Ovary (tissue), 9 donors: ENCODE results near the gene ABHD4. TPM values are rescaled to one million over a fixed set of nuclear protein-coding genes. Genes with fewer than 3 reads are reported as not detected.
A peak's percentile ranks its signal among the peaks of the same experiment; 100 is the strongest.
"Not testable (repeated sequence)": the region's sequence is repeated elsewhere in the genome, so short reads cannot be mapped to it uniquely, and the experiment has no call there.

Source experiments
- DNase-seq, 5 donors: peaks; one replicate each; pipeline ENCODE4 v3.0.0-alpha.2; 2019 to 2020
- H3K27ac ChIP-seq, 2 donors: fragments of 200-600 bp; one replicate each; pipeline versions ENCODE4 v1.5.1 to v1.8.0; 2019 to 2022
- H3K27me3 ChIP-seq: fragments of 200-600 bp; one replicate; pipeline ENCODE4 v1.8.0; 2022
- H3K36me3 ChIP-seq: fragments of 200-600 bp; sonication (generic); one replicate; pipeline ENCODE4 v1.5.1; 2019
- H3K4me1 ChIP-seq: one replicate; pipeline ENCODE4 v1.8.1; 2013; ENCODE audit warnings: mild to moderate bottlenecking, moderate library complexity; ENCODE audit not compliant: insufficient read depth
- H3K4me3 ChIP-seq: fragments of 200-600 bp; sonication (generic); one replicate; pipeline ENCODE4 v1.5.1; 2017
- H3K9me3 ChIP-seq, 2 donors: fragments of 200-600 bp in 1 of 2; sonication (generic) in 1 of 2; one replicate each; pipeline versions ENCODE4 v1.5.1 to v1.8.1; 2013 to 2019; ENCODE audit warnings: mild to moderate bottlenecking in 1 of 2, moderate library complexity in 1 of 2
- CTCF ChIP-seq, 3 donors: fragments of 450-650 bp in 2 of 3; fragments of 200-600 bp in 1 of 3; IDR thresholded peaks; one replicate each; pipeline versions ENCODE4 v1.5.1 to v1.8.0; 2016 to 2022; ENCODE audit warnings: antibody characterized with exemption in 3 of 3, mild to moderate bottlenecking in 1 of 3
- EP300 ChIP-seq: sonication (generic); formaldehyde crosslinking; IDR thresholded peaks from one replicate; pipeline ENCODE4 v1.6.1; 2017; ENCODE audit warnings: antibody characterized with exemption
- POLR2A ChIP-seq: fragments of 450-650 bp; IDR thresholded peaks from one replicate; pipeline ENCODE4 v1.6.1; 2017; ENCODE audit warnings: antibody characterized with exemption, mild to moderate bottlenecking, moderate library complexity
- WGBS, 3 donors: extraction: QIAGEN DNeasy Blood & Tissue Kit in 1 of 3; methylation state at CpG; one replicate each; pipeline versions ENCODE4 v1.1.5 to v1.1.7; 2013 to 2017; 5-methylcytosine and 5-hydroxymethylcytosine counted together
- intact Hi-C, 4 donors: fragments of 100-400 bp; cut with DNase I; formaldehyde crosslinking; loops; one replicate each; pipeline versions ENCODE4 v1.11.0 to v1.15.1; 2022 to 2023
- polyA plus RNA-seq, 2 donors: library from polyadenylated mRNA; stranded (reverse); fragments of 200-250 nt in 1 of 2; fragments of 350-450 nt in 1 of 2; fragmentation: Illumina TruSeq in 1 of 2; extraction: RNeasy Lipid Tissue Mini Kit (QIAGEN cat#74804) in 1 of 2; gene quantifications; one replicate each; pipeline ENCODE4 v1.2.3, GENCODE V29; 2013 to 2014
- total RNA-seq, 7 donors: library from RNA; depleted of rRNA in 2 of 7; stranded (reverse); fragments of >200 nt in 2 of 7; fragmentation: NEBNext Ultra II Directional in 3 of 7; extraction: Animal tissue kit (Norgen Biotek cat#: 25700) in 3 of 7; gene quantifications; one replicate each; pipeline versions ENCODE4 v1.1.0 to v1.2.4, GENCODE V29; 2016 to 2023
- donor health status: DM: no; HTN: no; CAD: no; lungs with moderate emphysema.
- donor health status: DM: no; HTN: no; CAD: no.
- donor health status: Bipolar disorder and iron deficiency.
- donor health status: DM: yes; HTN: yes; CAD: no.
- donor health status: DM: no; HTN: no; CAD: no.
- donor health status: DM: yes; HTN: yes; CAD: no.

Gene ABHD4
- total and polyA plus RNA-seq, 9 donors, result 5.6 to 64.0 (median 18.8) TPM

GRCh38 chr14:22613736-22614239, 15.7 kb downstream of the ABHD4 start:
- Histone ChIP-seq H3K27ac (no peak overlapping the region), H3K4me3 (no peak overlapping the region), H3K4me1 (peaks cover 8% of the 10 kb centered on the region), H3K9me3 (no peaks in the 10 kb centered on the region), H3K36me3 (no peaks in the 10 kb centered on the region), H3K27me3 (no peaks in the 10 kb centered on the region)
- TF ChIP-seq CTCF (IDR thresholded peaks at IDR 0.05), result no peak
- TF ChIP-seq EP300, result no peak
- TF ChIP-seq POLR2A, result no peak
- intact Hi-C loops, result no loop called here
- DNase-seq, result no peak
- WGBS, 3 donors, result 21 to 42% (median 26%) methylated on average over 3 of the region's 3 CpGs

GRCh38 chr14:22614240-22614799, 16.2 kb downstream of the ABHD4 start:
- intact Hi-C loops, result no loop called here

GRCh38 chr14:22615765-22616164, 17.7 kb downstream of the ABHD4 start:
- H3K9me3 ChIP-seq, H3K4me1 ChIP-seq, H3K27ac ChIP-seq, H3K36me3 ChIP-seq, H3K4me3 ChIP-seq, H3K27me3 ChIP-seq, intact Hi-C loops, DNase-seq: not testable (repeated sequence)
- 92 to 95% (median 93%) methylated on average over 2 of the region's 2 CpGs for WGBS, 3 donors

More at GRCh38 chr14:22614240-22614799, 16.2 kb downstream of the ABHD4 start:
- Histone ChIP-seq H3K4me3 (no peak overlapping the region), H3K4me1 (peaks cover 8% of the 10 kb centered on the region), H3K36me3 (no peaks in the 10 kb centered on the region), H3K9me3 (no peaks in the 10 kb centered on the region), H3K27ac (no peak overlapping the region), H3K27me3 (no peaks in the 10 kb centered on the region)
- peak in 1 of 5 donors; percentile 43 for DNase-seq
- TF ChIP-seq EP300 (no peak), CTCF (IDR thresholded peaks at IDR 0.05) (no peak), POLR2A (no peak)
- WGBS, 3 donors, result 2 to 4% (median 2%) methylated on average over 6 of the region's 6 CpGs

GRCh38 chr14:22622255-22622654, 24.2 kb downstream of the ABHD4 start:
- WGBS, 3 donors, result 42 to 63% (median 57%) methylated on average over 2 of the region's 2 CpGs
- TF ChIP-seq CTCF (IDR thresholded peaks at IDR 0.05), result no peak
- no peak for TF ChIP-seq EP300
- TF ChIP-seq POLR2A, result no peak

GRCh38 chr14:22623047-22623446, 24.9 kb downstream of the ABHD4 start:
- Histone ChIP-seq H3K4me3 (no peak overlapping the region), H3K36me3 (no peaks in the 10 kb centered on the region), H3K9me3 (no peaks in the 10 kb centered on the region), H3K27ac (no peak overlapping the region), H3K4me1 (no peaks in the 10 kb centered on the region), H3K27me3 (no peaks in the 10 kb centered on the region)
- no peak for DNase-seq
- no peak for TF ChIP-seq CTCF (IDR thresholded peaks at IDR 0.05)
- TF ChIP-seq EP300, result no peak
- TF ChIP-seq POLR2A, result no peak
- intact Hi-C loops, result no loop called here
- WGBS, 3 donors, result 9 to 24% (median 9%) methylated on average over 2 of the region's 2 CpGs

More at GRCh38 chr14:22622255-22622654, 24.2 kb downstream of the ABHD4 start:
- intact Hi-C loops, result no loop called here
- no peak for DNase-seq
- H3K36me3 ChIP-seq, result no peaks in the 10 kb centered on the region
- H3K9me3 ChIP-seq, result no peaks in the 10 kb centered on the region
- no peaks in the 10 kb centered on the region for H3K4me1 ChIP-seq
- H3K27ac ChIP-seq, result no peak overlapping the region
- no peak overlapping the region for H3K4me3 ChIP-seq
- H3K27me3 ChIP-seq, result no peaks in the 10 kb centered on the region
